GM21825 (cell line): ENCODE results near the gene LIMS1.
A peak's percentile ranks its signal among the peaks of the same experiment; 100 is the strongest.
"Not testable (repeated sequence)": the region's sequence is repeated elsewhere in the genome, so short reads cannot be mapped to it uniquely, and the experiment has no call there.

ENCODE experiments used
- ATAC-seq: cut with Tn5 transposase; IDR thresholded peaks from one replicate; pipeline ENCODE4 v1.9.1; 2021; ENCODE audit warnings: mild to moderate bottlenecking, moderate library complexity; ENCODE audit not compliant: unreplicated experiment

LIMS1 gene

DNA sequence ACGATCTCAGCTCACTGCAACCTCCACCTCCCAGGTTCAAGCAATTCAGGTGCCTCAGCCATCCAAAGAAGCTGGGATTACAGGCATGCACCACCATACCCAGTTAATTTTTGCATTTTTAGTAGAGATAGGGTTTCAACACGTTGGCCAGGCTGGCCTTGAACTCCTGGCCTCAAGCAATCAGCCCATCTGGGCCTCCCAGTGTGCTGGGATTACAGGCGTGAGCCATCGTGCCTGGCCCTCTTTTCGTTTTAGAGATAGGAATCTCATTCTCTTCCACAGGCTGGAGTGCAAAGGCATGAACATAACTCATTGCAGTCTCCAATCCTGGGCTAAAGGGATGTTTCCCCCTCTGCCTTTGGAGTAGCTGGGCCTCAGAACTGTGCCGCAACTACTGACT lies 182.7 kb downstream of the LIMS1 start:
- not testable (repeated sequence) for ATAC-seq

- ATAC-seq = peak; percentile 98
Measured at GRCh38 chr2:108719149-108720044, 185.1 kb downstream of the LIMS1 start, which contains the start of gene RANBP2. Gene RANBP2 (plus strand): TSS chr2:108719482. CDS start chr2:108719607, 125 bp downstream.

DNA sequence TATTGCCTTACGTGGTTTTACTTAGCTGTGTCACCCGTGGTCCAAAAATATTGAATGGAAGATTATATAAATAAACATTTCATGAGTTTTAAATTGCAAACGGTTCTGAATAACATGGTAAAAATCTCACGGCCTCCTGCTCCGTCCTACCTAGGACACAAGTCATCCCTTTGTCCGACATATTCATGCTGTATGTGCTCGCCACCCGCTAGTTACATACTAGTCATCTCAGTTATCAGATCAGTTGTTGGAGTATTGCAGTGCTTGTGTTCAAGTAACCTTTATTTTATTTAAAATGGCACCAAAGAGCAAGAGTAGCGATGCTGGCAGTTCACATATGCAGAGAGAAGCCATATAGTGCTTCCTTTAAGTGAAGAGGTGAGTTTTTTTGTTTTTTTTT lies 191.8 kb downstream of the LIMS1 start:
- not testable (repeated sequence) for ATAC-seq

- not testable (repeated sequence) for ATAC-seq
Measured at GRCh38 chr2:108734656-108735055, 200.4 kb downstream of the LIMS1 start.
